HAP-1 (cell line): ENCODE data around the gene DLGAP4.
"Not testable (repeated sequence)": the region's sequence is repeated elsewhere in the genome, so short reads cannot be mapped to it uniquely, and the experiment has no call there.

Experiments
- DNase-seq, 2 experiments: peaks; one replicate each; pipeline ENCODE4 v3.0.0-alpha.2; 2016 to 2020; ENCODE audit warnings: low spot score in 2 of 2
- H3K27me3 ChIP-seq: fragments of 250-450 bp; sonication (Bioruptor Pico); 2 replicates; pipeline ENCODE4 v1.5.1; 2020; ENCODE audit warnings: low read depth, mild to moderate bottlenecking, moderate library complexity
- H3K36me3 ChIP-seq: fragments of 250-450 bp; sonication (Bioruptor Pico); replicated peaks from 2 replicates; pipeline ENCODE4 v1.5.1; 2020; ENCODE audit warnings: mild to moderate bottlenecking
- H3K4me1 ChIP-seq: fragments of 250-450 bp; sonication (Bioruptor Pico); 2 replicates; pipeline ENCODE4 v1.5.1; 2020; ENCODE audit warnings: mild to moderate bottlenecking
- H3K4me3 ChIP-seq: fragments of 250-450 bp; sonication (Bioruptor Pico); 2 replicates; pipeline ENCODE4 v1.5.1; 2020; ENCODE audit warnings: mild to moderate bottlenecking, moderate library complexity
- H3K9me3 ChIP-seq: fragments of 250-450 bp; sonication (Bioruptor Pico); 2 replicates; pipeline ENCODE4 v1.5.1; 2020; ENCODE audit warnings: mild to moderate bottlenecking, moderate library complexity
- in situ Hi-C: fragments of 300-500 bp; cut with MboI; formaldehyde crosslinking; loops from 3 replicates; pipeline ENCODE4 v1.14.3; 2020; ENCODE audit warnings: low sequenced_read_pairs, inconsistent platforms, mixed read lengths

The DLGAP4 gene

GRCh38 chr20:36370991-36371790 is 65.1 kb downstream of the DLGAP4 start:
- no peaks in the 10 kb centered on the region for H3K36me3 ChIP-seq
- H3K9me3 ChIP-seq, result no peaks in the 10 kb centered on the region
- DNase-seq, result no peak
- no peaks in the 10 kb centered on the region for H3K4me1 ChIP-seq
- H3K27me3 ChIP-seq, result 0 out of 2 replicates have a peak, but pooled peaks cover 2% of the 10 kb centered on the region
- no peak overlapping the region for H3K4me3 ChIP-seq
- in situ Hi-C loops, result no loop called here

- H3K27me3 ChIP-seq, result 0 out of 2 replicates have a peak, but pooled peaks cover 2% of the 10 kb centered on the region
- H3K4me1 ChIP-seq, result no peaks in the 10 kb centered on the region
- no peaks in the 10 kb centered on the region for H3K36me3 ChIP-seq
- in situ Hi-C loops, result no loop called here
- no peak for DNase-seq
- H3K9me3 ChIP-seq, result no peaks in the 10 kb centered on the region
- H3K4me3 ChIP-seq, result no peak overlapping the region
Observed at GRCh38 chr20:36372666-36373065, 66.5 kb downstream of the DLGAP4 start.

- 0 out of 2 replicates have a peak, but pooled peaks cover 2% of the 10 kb centered on the region for H3K27me3 ChIP-seq
- in situ Hi-C loops, result no loop called here
Observed at GRCh38 chr20:36373089-36373488, 67.0 kb downstream of the DLGAP4 start.

GRCh38 chr20:36374995-36375394 is 68.9 kb downstream of the DLGAP4 start:
- Histone ChIP-seq H3K27me3 (peaks cover 4% of the 10 kb centered on the region; the same call in 1 of the 2 replicates), H3K4me3 (no peak overlapping the region), H3K4me1 (no peaks in the 10 kb centered on the region), H3K9me3 (no peaks in the 10 kb centered on the region), H3K36me3 (no peaks in the 10 kb centered on the region)
- no peak for DNase-seq
- in situ Hi-C loops, result no loop called here

More at GRCh38 chr20:36373089-36373488, 67.0 kb downstream of the DLGAP4 start:
- no peaks in the 10 kb centered on the region for H3K36me3 ChIP-seq
- no peak for DNase-seq
- no peaks in the 10 kb centered on the region for H3K9me3 ChIP-seq
- H3K4me1 ChIP-seq, result no peaks in the 10 kb centered on the region
- no peak overlapping the region for H3K4me3 ChIP-seq

- Histone ChIP-seq H3K4me1 (no peaks in the 10 kb centered on the region), H3K27me3 (peaks cover 2% of the 10 kb centered on the region; the same call in 1 of the 2 replicates), H3K9me3 (no peaks in the 10 kb centered on the region), H3K36me3 (no peaks in the 10 kb centered on the region), H3K4me3 (no peak overlapping the region)
- DNase-seq, result no peak
- in situ Hi-C loops, result no loop called here
Observed at GRCh38 chr20:36377348-36378326, 71.5 kb downstream of the DLGAP4 start.

- DNase-seq, result no peak
- Histone ChIP-seq H3K4me1 (no peaks in the 10 kb centered on the region), H3K4me3 (no peak overlapping the region), H3K9me3 (no peaks in the 10 kb centered on the region), H3K36me3 (no peaks in the 10 kb centered on the region), H3K27me3 (peaks cover 2% of the 10 kb centered on the region; the same call in 1 of the 2 replicates)
- in situ Hi-C loops, result no loop called here
Observed at GRCh38 chr20:36378686-36379085, 72.5 kb downstream of the DLGAP4 start.

- DNase-seq, H3K9me3 ChIP-seq, H3K4me3 ChIP-seq, H3K27me3 ChIP-seq, in situ Hi-C loops, H3K36me3 ChIP-seq, H3K4me1 ChIP-seq: not testable (repeated sequence)
Observed at GRCh38 chr20:36379914-36380313, 73.8 kb downstream of the DLGAP4 start.

GRCh38 chr20:36384022-36384619 is 78.0 kb downstream of the DLGAP4 start:
- Histone ChIP-seq H3K4me3 (no peak overlapping the region), H3K27me3 (peaks cover 2% of the 10 kb centered on the region; the same call in 1 of the 2 replicates), H3K36me3 (no peaks in the 10 kb centered on the region), H3K9me3 (no peaks in the 10 kb centered on the region), H3K4me1 (no peaks in the 10 kb centered on the region)
- in situ Hi-C loops, result no loop called here
- DNase-seq, result peak; percentile 35 to 80

GRCh38 chr20:36385503-36385902 is 79.4 kb downstream of the DLGAP4 start:
- DNase-seq, result no peak
- in situ Hi-C loops, result no loop called here
- Histone ChIP-seq H3K4me1 (no peaks in the 10 kb centered on the region), H3K27me3 (no peaks in the 10 kb centered on the region), H3K9me3 (no peaks in the 10 kb centered on the region), H3K36me3 (no peaks in the 10 kb centered on the region), H3K4me3 (no peak overlapping the region)

GRCh38 chr20:36386236-36386635 is 80.1 kb downstream of the DLGAP4 start:
- H3K27me3 ChIP-seq, result no peaks in the 10 kb centered on the region
- no peaks in the 10 kb centered on the region for H3K9me3 ChIP-seq
- in situ Hi-C loops, result no loop called here
- no peaks in the 10 kb centered on the region for H3K36me3 ChIP-seq
- H3K4me1 ChIP-seq, result peaks cover 2% of the 10 kb centered on the region
- no peak for DNase-seq
- no peak overlapping the region for H3K4me3 ChIP-seq

- peaks cover 8% of the 10 kb centered on the region for H3K4me1 ChIP-seq
Observed at GRCh38 chr20:36390269-36390668, 84.1 kb downstream of the DLGAP4 start.

GRCh38 chr20:36390719-36391415 is 84.7 kb downstream of the DLGAP4 start:
- in situ Hi-C loops, result no loop called here
- Histone ChIP-seq H3K4me3 (no peak overlapping the region), H3K4me1 (peaks cover 8% of the 10 kb centered on the region), H3K9me3 (no peaks in the 10 kb centered on the region), H3K36me3 (no peaks in the 10 kb centered on the region), H3K27me3 (no peaks in the 10 kb centered on the region)
- no peak for DNase-seq

More at GRCh38 chr20:36390269-36390668, 84.1 kb downstream of the DLGAP4 start:
- H3K9me3 ChIP-seq, result no peaks in the 10 kb centered on the region
- no peak for DNase-seq
- in situ Hi-C loops, result no loop called here
- no peak overlapping the region for H3K4me3 ChIP-seq
- no peaks in the 10 kb centered on the region for H3K36me3 ChIP-seq
- no peaks in the 10 kb centered on the region for H3K27me3 ChIP-seq

GRCh38 chr20:36391456-36391855 is 85.3 kb downstream of the DLGAP4 start:
- peak; percentile 13 to 42 for DNase-seq
- H3K9me3 ChIP-seq, result no peaks in the 10 kb centered on the region
- no peaks in the 10 kb centered on the region for H3K27me3 ChIP-seq
- in situ Hi-C loops, result no loop called here
- no peak overlapping the region for H3K4me3 ChIP-seq
- no peaks in the 10 kb centered on the region for H3K36me3 ChIP-seq
- H3K4me1 ChIP-seq, result peaks cover 8% of the 10 kb centered on the region
